Measurements from ENCODE around the gene DYNLT5. TPM values are rescaled to one million over a fixed set of nuclear protein-coding genes. Genes with fewer than 3 reads are reported as not detected.

DYNLT5 gene
- polyA plus RNA-seq, 4 donors, result 0.39 to 1.3 TPM; not detected in 2

DNA sequence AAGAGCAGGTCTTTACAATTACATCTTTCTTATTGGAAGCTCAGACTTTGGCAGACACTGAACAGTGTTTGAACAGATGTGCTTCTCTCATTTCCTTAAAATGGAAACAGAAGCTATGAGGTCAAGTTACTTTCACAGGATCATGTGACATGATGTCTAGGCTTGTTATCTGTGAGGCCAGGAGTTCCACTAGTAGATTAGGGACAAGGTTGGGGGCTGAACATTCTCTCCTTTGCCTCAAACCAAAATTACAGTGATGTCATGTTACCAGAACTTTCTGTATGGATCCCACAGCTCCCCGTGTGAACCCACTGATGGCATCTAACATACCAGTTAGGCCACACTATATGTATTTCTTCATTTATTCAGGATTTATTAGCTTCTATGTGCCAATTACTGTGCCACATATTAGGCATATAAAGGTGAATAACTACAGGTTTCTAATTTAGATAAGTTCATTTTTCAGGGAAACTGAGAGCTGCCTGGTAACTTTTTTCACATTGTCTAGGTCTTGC, 6.0 kb downstream of the DYNLT5 start:
- H3K27ac ChIP-seq (ENCODE audit: low read depth in 1 of 3, low read length in 2 of 3), result no peak overlapping the region
- H3K4me3 ChIP-seq (ENCODE audit: low read depth in 1 of 3, low read length in 3 of 3), result no peak overlapping the region
- FAIRE-seq (no peak), DNase-seq (no peak)
- WGBS, 3 donors, result 79 to 94% (median 91%) methylated on average over 1 of the region's 1 CpG
- H3K36me3 ChIP-seq (ENCODE audit: control insufficient read depth in 3 of 3, insufficient read depth in 2 of 3, low read depth in 1 of 3, low read length in 3 of 3), result no peaks in the 10 kb centered on the region
- H3K9me3 ChIP-seq (ENCODE audit: control insufficient read depth in 2 of 2, insufficient read depth in 1 of 2, low read depth in 1 of 2, low read length in 1 of 2), result no peaks in the 10 kb centered on the region
- peaks cover 0 to 6% (median 0%) of the 10 kb centered on the region in 3 donors for H3K27me3 ChIP-seq (ENCODE audit: control insufficient read depth in 3 of 3, insufficient read depth in 3 of 3, low read length in 3 of 3)
- no peaks in the 10 kb centered on the region for H3K4me1 ChIP-seq (ENCODE audit: control insufficient read depth in 3 of 3, insufficient read depth in 2 of 3, low read depth in 1 of 3, low read length in 2 of 3)

DNA sequence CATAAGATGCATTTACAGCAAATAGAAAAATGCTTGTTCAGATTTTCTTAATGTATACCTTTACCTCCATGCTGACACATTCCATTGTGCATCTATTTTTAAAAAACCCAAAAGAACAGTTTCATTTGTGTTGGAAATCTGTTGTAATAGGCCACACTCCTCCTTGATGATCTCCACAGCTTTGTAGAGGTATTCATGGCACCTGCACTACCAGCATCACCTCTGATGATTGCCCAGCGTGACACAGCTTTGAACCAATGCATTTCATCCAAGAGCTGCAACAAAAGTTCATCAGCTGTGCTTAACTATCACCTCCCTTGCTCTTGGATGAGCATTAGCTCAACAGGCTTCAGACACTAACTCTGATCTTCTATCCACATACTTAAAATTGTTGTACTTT, 8.2 kb downstream of the DYNLT5 start:
- H3K4me3 ChIP-seq (ENCODE audit: low read depth in 1 of 3, low read length in 3 of 3), result no peak overlapping the region
- WGBS, 3 donors, result 81 to 90% (median 89%) methylated on average over 1 of the region's 1 CpG
- H3K9me3 ChIP-seq (ENCODE audit: control insufficient read depth in 2 of 2, insufficient read depth in 1 of 2, low read depth in 1 of 2, low read length in 1 of 2), result no peaks in the 10 kb centered on the region
- H3K36me3 ChIP-seq (ENCODE audit: control insufficient read depth in 3 of 3, insufficient read depth in 2 of 3, low read depth in 1 of 3, low read length in 3 of 3), result no peaks in the 10 kb centered on the region
- H3K27me3 ChIP-seq (ENCODE audit: control insufficient read depth in 3 of 3, insufficient read depth in 3 of 3, low read length in 3 of 3), result no peaks in the 10 kb centered on the region
- no peak overlapping the region for H3K27ac ChIP-seq (ENCODE audit: low read depth in 1 of 3, low read length in 2 of 3)
- H3K4me1 ChIP-seq (ENCODE audit: control insufficient read depth in 3 of 3, insufficient read depth in 2 of 3, low read depth in 1 of 3, low read length in 2 of 3), result no peaks in the 10 kb centered on the region
- no peak for DNase-seq
- no peak for FAIRE-seq

DNA sequence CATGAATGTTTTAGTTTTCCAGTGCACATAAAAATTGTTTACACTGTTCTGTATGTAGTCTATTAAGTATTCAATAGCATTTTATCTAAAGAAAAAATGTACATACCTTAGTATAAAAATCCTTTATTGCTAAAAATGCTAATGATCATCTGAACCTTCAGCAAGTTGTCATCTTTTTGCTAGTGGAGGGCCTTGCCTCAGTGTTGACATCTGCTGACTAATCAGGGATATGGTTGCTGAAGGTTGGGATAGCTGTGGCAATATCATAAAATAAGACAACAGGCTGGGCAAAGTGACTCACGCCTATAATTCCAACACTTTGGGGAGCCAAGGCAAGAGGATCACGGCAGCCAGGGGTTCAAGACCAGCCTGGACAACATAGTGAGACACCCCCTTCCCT, 9.0 kb downstream of the DYNLT5 start:
- Histone ChIP-seq H3K4me3 (ENCODE audit: low read depth in 1 of 3, low read length in 3 of 3) (no peak overlapping the region), H3K36me3 (ENCODE audit: control insufficient read depth in 3 of 3, insufficient read depth in 2 of 3, low read depth in 1 of 3, low read length in 3 of 3) (no peaks in the 10 kb centered on the region), H3K27me3 (ENCODE audit: control insufficient read depth in 3 of 3, insufficient read depth in 3 of 3, low read length in 3 of 3) (no peaks in the 10 kb centered on the region), H3K4me1 (ENCODE audit: control insufficient read depth in 3 of 3, insufficient read depth in 2 of 3, low read depth in 1 of 3, low read length in 2 of 3) (no peaks in the 10 kb centered on the region), H3K9me3 (ENCODE audit: control insufficient read depth in 2 of 2, insufficient read depth in 1 of 2, low read depth in 1 of 2, low read length in 1 of 2) (no peaks in the 10 kb centered on the region), H3K27ac (ENCODE audit: low read depth in 1 of 3, low read length in 2 of 3) (no peak overlapping the region)
- 73 to 81% (median 75%) methylated on average over 2 of the region's 2 CpGs for WGBS, 3 donors
- FAIRE-seq (no peak), DNase-seq (no peak)

GRCh38 chr1:66764994-66765578, 12.8 kb downstream of the DYNLT5 start:
- no peaks in the 10 kb centered on the region for H3K4me1 ChIP-seq (ENCODE audit: control insufficient read depth in 3 of 3, insufficient read depth in 2 of 3, low read depth in 1 of 3, low read length in 2 of 3)
- FAIRE-seq, result no peak
- 12 to 23% (median 21%) methylated on average over 3 of the region's 3 CpGs for WGBS, 3 donors

DNA sequence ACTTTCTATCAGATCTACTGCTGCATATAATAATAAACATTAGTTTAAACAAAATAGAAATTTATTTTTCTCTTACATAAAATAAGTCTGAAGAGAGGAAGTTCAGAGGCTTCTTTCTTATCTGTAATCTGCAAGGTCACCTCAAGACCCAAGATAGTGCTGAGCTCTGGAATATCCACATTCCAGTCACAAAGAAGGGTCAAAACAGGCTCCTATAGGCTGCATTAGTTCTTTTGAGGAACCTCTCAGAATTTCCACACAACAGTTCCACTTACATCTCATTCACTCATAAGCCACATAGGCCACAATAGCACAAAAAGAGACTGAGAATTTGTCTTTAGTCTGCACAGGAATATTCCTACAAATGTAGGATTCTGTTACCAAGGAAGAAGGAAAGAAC, 15.4 kb downstream of the DYNLT5 start:
- no peak for DNase-seq
- H3K9me3 ChIP-seq (ENCODE audit: control insufficient read depth in 2 of 2, insufficient read depth in 1 of 2, low read depth in 1 of 2, low read length in 1 of 2), result no peaks in the 10 kb centered on the region
- no peak overlapping the region for H3K4me3 ChIP-seq (ENCODE audit: low read depth in 1 of 3, low read length in 3 of 3)
- FAIRE-seq, result no peak
- no peak overlapping the region for H3K27ac ChIP-seq (ENCODE audit: low read depth in 1 of 3, low read length in 2 of 3)
- H3K4me1 ChIP-seq (ENCODE audit: control insufficient read depth in 3 of 3, insufficient read depth in 2 of 3, low read depth in 1 of 3, low read length in 2 of 3), result no peaks in the 10 kb centered on the region
- no peaks in the 10 kb centered on the region for H3K27me3 ChIP-seq (ENCODE audit: control insufficient read depth in 3 of 3, insufficient read depth in 3 of 3, low read length in 3 of 3)
- H3K36me3 ChIP-seq (ENCODE audit: control insufficient read depth in 3 of 3, insufficient read depth in 2 of 3, low read depth in 1 of 3, low read length in 3 of 3), result no peaks in the 10 kb centered on the region

More at GRCh38 chr1:66764994-66765578, 12.8 kb downstream of the DYNLT5 start:
- Histone ChIP-seq H3K9me3 (ENCODE audit: control insufficient read depth in 2 of 2, insufficient read depth in 1 of 2, low read depth in 1 of 2, low read length in 1 of 2) (no peaks in the 10 kb centered on the region), H3K27me3 (ENCODE audit: control insufficient read depth in 3 of 3, insufficient read depth in 3 of 3, low read length in 3 of 3) (no peaks in the 10 kb centered on the region), H3K4me3 (ENCODE audit: low read depth in 1 of 3, low read length in 3 of 3) (no peak overlapping the region), H3K36me3 (ENCODE audit: control insufficient read depth in 3 of 3, insufficient read depth in 2 of 3, low read depth in 1 of 3, low read length in 3 of 3) (no peaks in the 10 kb centered on the region), H3K27ac (ENCODE audit: low read depth in 1 of 3, low read length in 2 of 3) (no peak overlapping the region)
- peak; percentile 45 to 60 for DNase-seq

GRCh38 chr1:66768965-66769364, 16.7 kb downstream of the DYNLT5 start:
- Histone ChIP-seq H3K4me3 (ENCODE audit: low read depth in 1 of 3, low read length in 3 of 3) (no peak overlapping the region), H3K27me3 (ENCODE audit: control insufficient read depth in 3 of 3, insufficient read depth in 3 of 3, low read length in 3 of 3) (no peaks in the 10 kb centered on the region), H3K9me3 (ENCODE audit: control insufficient read depth in 2 of 2, insufficient read depth in 1 of 2, low read depth in 1 of 2, low read length in 1 of 2) (no peaks in the 10 kb centered on the region), H3K36me3 (ENCODE audit: control insufficient read depth in 3 of 3, insufficient read depth in 2 of 3, low read depth in 1 of 3, low read length in 3 of 3) (no peaks in the 10 kb centered on the region), H3K27ac (ENCODE audit: low read depth in 1 of 3, low read length in 2 of 3) (no peak overlapping the region), H3K4me1 (ENCODE audit: control insufficient read depth in 3 of 3, insufficient read depth in 2 of 3, low read depth in 1 of 3, low read length in 2 of 3) (no peaks in the 10 kb centered on the region)
- WGBS, 3 donors, result 93 to 95% (median 95%) methylated on average over 1 of the region's 1 CpG
- FAIRE-seq (no peak), DNase-seq (no peak)

- FAIRE-seq, result no peak
- H3K27me3 ChIP-seq (ENCODE audit: control insufficient read depth in 3 of 3, insufficient read depth in 3 of 3, low read length in 3 of 3), result no peaks in the 10 kb centered on the region
- no peak overlapping the region for H3K27ac ChIP-seq (ENCODE audit: low read depth in 1 of 3, low read length in 2 of 3)
- 63 to 79% (median 72%) methylated on average over 7 of the region's 7 CpGs for WGBS, 3 donors
- H3K4me1 ChIP-seq (ENCODE audit: control insufficient read depth in 3 of 3, insufficient read depth in 2 of 3, low read depth in 1 of 3, low read length in 2 of 3), result no peaks in the 10 kb centered on the region
- H3K36me3 ChIP-seq (ENCODE audit: control insufficient read depth in 3 of 3, insufficient read depth in 2 of 3, low read depth in 1 of 3, low read length in 3 of 3), result no peaks in the 10 kb centered on the region
- no peaks in the 10 kb centered on the region for H3K9me3 ChIP-seq (ENCODE audit: control insufficient read depth in 2 of 2, insufficient read depth in 1 of 2, low read depth in 1 of 2, low read length in 1 of 2)
- DNase-seq, result peak in 1 of 2 donors; percentile 3
- no peak overlapping the region for H3K4me3 ChIP-seq (ENCODE audit: low read depth in 1 of 3, low read length in 3 of 3)
Observed at GRCh38 chr1:66769512-66770229, 17.4 kb downstream of the DYNLT5 start.

GRCh38 chr1:66770240-66770639, 18.0 kb downstream of the DYNLT5 start:
- WGBS, 3 donors, result 81 to 91% (median 88%) methylated on average over 2 of the region's 2 CpGs

More at GRCh38 chr1:66770240-66770639, 18.0 kb downstream of the DYNLT5 start:
- H3K36me3 ChIP-seq (ENCODE audit: control insufficient read depth in 3 of 3, insufficient read depth in 2 of 3, low read depth in 1 of 3, low read length in 3 of 3), result no peaks in the 10 kb centered on the region
- H3K4me3 ChIP-seq (ENCODE audit: low read depth in 1 of 3, low read length in 3 of 3), result no peak overlapping the region
- H3K27ac ChIP-seq (ENCODE audit: low read depth in 1 of 3, low read length in 2 of 3), result no peak overlapping the region
- H3K9me3 ChIP-seq (ENCODE audit: control insufficient read depth in 2 of 2, insufficient read depth in 1 of 2, low read depth in 1 of 2, low read length in 1 of 2), result no peaks in the 10 kb centered on the region
- H3K4me1 ChIP-seq (ENCODE audit: control insufficient read depth in 3 of 3, insufficient read depth in 2 of 3, low read depth in 1 of 3, low read length in 2 of 3), result no peaks in the 10 kb centered on the region
- no peak for FAIRE-seq
- H3K27me3 ChIP-seq (ENCODE audit: control insufficient read depth in 3 of 3, insufficient read depth in 3 of 3, low read length in 3 of 3), result no peaks in the 10 kb centered on the region
- no peak for DNase-seq
